GM12865 (cell line): ENCODE data around the gene IRF8.

Experiments
- DNase-seq: peaks from one replicate; pipeline ENCODE4 v3.0.0; 2010; ENCODE audit warnings: low read depth
- H3K4me3 ChIP-seq: 2 replicates; pipeline ENCODE4 v1.5.1; 2011; ENCODE audit warnings: mild to moderate bottlenecking, low read depth, low read length, control low read depth
- TF ChIP-seq, protein P1 (sequence below): IDR thresholded peaks from 2 replicates; pipeline ENCODE4 v1.5.1; 2011; ENCODE audit warnings: low read length, control low read depth, low read depth, inconsistent platforms; ENCODE audit not compliant: insufficient read depth; ENCODE audit errors: missing control alignments

The IRF8 gene

DNA sequence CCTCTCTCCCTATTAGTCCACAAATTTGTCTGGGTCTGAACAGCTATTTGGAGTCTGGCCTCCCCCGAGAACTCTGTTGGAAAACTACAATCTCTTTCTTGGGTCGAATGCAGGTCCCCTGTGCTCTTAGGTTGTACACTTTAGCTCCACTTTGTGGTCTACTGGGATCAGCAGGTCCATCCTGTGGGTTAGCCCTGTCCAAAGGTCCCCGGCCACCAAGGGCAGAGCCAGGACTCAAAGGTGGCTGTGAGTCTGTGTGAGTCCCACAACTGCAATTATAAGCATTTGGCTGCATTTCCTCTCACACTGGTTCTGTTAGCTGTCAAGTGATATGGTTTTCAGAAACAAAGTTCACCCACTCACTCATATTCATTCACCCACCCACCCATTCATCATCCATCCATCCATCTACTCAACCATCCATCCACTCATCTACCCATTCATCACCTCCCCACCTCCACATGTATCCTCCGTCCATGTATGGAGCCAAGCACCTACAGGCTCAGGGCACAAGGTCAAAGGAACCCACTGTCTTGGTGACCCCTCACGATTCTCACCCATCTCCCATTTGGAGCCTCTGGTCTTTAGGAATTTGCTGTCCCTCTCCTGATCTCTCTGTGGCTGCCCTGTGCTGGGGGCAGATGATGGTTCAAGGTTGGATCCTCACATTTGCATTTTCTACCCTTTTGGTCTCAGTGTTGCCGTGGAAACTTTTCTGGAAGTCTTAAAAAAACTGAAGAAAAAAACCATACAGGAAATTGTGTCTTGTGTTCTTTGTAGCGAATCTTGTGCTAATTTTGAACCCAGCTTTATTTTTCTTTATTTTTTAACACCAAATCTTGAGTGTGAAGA lies 45.8 kb downstream of the IRF8 start:
- peak overlapping the region; percentile 59 for H3K4me3 ChIP-seq
- DNase-seq = no peak
- TF ChIP-seq, protein P1, sequence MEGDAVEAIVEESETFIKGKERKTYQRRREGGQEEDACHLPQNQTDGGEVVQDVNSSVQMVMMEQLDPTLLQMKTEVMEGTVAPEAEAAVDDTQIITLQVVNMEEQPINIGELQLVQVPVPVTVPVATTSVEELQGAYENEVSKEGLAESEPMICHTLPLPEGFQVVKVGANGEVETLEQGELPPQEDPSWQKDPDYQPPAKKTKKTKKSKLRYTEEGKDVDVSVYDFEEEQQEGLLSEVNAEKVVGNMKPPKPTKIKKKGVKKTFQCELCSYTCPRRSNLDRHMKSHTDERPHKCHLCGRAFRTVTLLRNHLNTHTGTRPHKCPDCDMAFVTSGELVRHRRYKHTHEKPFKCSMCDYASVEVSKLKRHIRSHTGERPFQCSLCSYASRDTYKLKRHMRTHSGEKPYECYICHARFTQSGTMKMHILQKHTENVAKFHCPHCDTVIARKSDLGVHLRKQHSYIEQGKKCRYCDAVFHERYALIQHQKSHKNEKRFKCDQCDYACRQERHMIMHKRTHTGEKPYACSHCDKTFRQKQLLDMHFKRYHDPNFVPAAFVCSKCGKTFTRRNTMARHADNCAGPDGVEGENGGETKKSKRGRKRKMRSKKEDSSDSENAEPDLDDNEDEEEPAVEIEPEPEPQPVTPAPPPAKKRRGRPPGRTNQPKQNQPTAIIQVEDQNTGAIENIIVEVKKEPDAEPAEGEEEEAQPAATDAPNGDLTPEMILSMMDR = no peak

DNA sequence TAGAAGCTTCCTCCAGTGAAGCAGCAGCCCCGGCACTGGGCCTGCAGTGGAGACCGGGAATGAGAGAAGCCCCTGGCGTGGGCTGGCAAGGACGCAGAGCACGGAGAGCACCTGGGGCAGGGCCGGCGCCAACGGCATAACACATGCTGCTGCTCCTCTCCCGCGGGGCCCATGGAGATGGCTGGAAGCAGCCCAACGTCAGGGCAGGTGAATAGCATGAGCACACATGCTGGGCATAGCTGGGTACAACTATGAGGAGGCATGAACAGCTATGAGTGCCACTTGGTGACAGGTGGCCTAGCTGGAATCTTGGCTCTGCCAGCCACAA lies 46.4 kb downstream of the IRF8 start:
- TF ChIP-seq, protein P1 = no peak
- H3K4me3 ChIP-seq = peak overlapping the region; percentile 59
- peak; percentile 30 for DNase-seq

DNA sequence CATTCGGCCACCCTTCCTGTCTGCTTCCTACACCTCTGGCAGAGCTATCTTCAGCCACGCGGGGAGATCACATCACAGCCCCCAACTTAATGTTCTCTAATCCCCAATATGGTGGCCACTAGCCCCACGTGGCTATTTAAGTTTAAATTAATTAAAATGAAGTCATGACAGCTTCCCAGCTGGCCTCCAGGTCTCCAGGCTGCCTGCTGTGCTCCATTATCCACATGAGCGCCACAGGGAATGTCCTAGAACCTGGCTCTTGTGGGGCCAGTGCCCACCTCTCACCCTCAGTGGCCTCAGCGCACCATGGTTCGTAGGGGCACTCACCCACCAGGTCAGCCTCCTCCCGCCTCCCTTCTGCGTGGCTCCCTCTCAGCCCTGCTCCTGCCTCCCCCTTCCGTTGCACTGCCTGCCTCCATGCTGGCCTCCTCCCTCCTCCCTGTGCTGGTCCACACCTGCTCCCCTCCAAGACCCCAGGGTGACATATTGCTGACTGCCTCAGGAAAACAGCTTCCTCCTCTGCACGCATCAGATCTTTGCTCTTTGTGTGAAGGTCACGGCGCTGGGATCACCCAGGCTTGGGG lies 47.7 kb downstream of the IRF8 start:
- DNase-seq = no peak
- peak overlapping the region; percentile 59 for H3K4me3 ChIP-seq
- TF ChIP-seq, protein P1 = no peak

DNA sequence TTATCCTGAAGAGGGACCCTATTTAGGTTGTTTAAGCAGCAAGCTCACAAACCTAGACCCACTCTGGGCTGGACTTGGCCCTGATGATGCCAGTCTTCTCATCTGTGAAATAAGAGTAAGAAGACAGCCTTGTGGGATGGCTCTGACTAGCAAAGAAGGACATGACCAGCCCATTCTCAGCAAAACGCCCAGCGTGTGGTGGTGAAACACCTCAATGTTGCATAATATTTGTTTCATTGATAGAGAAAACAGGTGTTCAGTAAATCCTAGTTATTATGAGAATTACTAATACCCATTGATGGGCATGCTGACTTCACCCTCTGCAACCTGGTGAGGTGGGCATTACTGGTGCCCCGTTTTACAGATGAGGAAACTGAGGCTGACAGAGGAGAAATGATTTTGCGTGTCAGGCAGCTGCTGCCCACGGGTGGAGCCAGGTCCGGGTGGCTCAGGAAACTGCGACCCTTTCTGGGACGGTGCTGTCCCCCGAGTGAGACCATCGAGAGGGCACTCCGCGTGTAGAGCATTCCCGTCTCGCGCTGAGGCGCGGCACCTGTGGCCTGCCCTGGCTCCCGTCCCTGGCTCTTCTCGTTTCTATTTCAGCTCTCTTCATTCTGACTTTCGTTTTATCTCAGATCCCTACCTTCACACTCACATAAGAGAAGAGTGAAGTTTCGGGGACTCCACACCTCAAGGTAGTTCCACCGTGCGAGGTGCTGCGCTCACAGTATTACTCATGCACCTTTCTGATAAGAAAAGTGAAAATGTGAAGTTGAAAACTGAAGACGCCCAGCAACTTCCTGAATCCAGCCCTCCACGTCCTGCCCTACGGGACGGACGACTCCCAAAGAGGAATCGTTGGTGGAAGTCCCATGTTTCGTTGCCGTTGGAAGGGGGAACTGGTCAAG lies 48.5 kb downstream of the IRF8 start:
- peak overlapping the region; percentile 59 for H3K4me3 ChIP-seq
- TF ChIP-seq, protein P1 = no peak
- DNase-seq = peak; percentile 95

DNA sequence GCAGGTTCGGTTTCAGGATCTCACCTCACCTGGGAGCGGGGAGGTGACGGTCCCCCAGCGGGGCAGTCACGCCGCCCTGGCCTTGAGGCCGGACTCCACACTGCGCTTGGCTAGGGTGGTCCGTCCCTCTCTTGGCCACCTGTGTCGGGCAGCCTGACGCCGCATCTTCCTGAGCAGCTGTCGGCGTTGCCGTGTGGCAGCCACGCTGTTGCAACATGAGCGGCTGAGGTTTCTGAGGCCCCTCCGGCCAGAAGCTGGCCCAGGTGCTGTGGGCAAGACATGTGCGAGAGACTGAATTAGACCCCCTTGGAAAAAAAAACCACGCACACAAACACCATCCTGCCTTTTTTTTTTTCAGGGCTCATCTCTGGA lies 49.2 kb downstream of the IRF8 start:
- TF ChIP-seq, protein P1 = no peak
- H3K4me3 ChIP-seq = peak overlapping the region; percentile 59
- DNase-seq = peak; percentile 79

DNA sequence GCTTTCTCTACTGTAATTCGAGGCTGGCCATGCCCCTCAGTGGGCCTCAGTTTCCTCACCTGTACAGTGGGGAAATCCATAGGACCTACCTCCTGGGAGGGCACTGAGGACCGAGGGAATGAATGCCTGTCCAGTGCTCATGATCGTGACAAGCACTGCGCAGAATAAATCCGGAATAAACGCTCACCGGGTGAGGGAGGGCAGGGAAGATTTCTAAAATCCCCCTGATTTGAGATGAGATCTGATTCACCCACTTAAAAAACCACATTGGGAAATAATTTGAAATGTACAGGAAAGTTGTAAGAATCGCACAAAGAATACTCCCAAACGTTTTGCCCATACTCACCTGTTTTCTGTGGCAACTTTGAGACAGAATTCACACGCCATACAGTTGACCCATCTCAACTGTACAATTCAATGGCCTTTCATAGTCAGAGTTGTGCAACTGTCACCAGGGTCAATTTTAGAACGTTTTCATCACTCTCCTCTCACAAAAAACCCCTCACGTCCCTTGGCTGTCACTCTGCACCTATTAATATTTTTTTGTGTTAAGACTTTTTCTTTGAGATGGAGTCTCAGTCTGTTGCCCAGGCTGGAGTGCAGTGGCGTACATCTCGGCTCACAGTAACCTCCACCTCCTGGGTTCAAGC lies 49.8 kb downstream of the IRF8 start:
- peak; percentile 72 for DNase-seq
- H3K4me3 ChIP-seq = peak overlapping the region; percentile 59
- TF ChIP-seq, protein P1 = no peak
